HepG2 (cell line): ENCODE data around the gene PLBD2. TPM values are rescaled to one million over a fixed set of nuclear protein-coding genes. Genes with fewer than 3 reads are reported as not detected.
A peak's percentile ranks its signal among the peaks of the same experiment; 100 is the strongest.

Source experiments
- ARID5B ChIP-seq: IDR thresholded peaks from 2 replicates; pipeline ENCODE4 v1.4.0; 2020; ENCODE audit warnings: mild to moderate bottlenecking, missing genetic modification reagents
- ATF6 ChIP-seq: sonication (generic); formaldehyde crosslinking; conservative IDR thresholded peaks from 2 replicates; pipeline ENCODE4 v1.4.0; 2020; ENCODE audit warnings: missing genetic modification reagents
- CEBPB ChIP-seq: IDR thresholded peaks from 2 replicates; pipeline ENCODE4 v1.6.1; 2011; ENCODE audit warnings: low read depth, low read length, improper control_type of control experiment, borderline replicate concordance
- CHCHD3 ChIP-seq: sonication (generic); formaldehyde crosslinking; IDR thresholded peaks from 2 replicates; pipeline ENCODE4 v1.8.0; 2022; ENCODE audit warnings: mild to moderate bottlenecking, missing genetic modification reagents, moderate library complexity
- E2F5 ChIP-seq: sonication (generic); formaldehyde crosslinking; conservative IDR thresholded peaks from 2 replicates; pipeline ENCODE4 v1.4.0; 2020; ENCODE audit warnings: missing genetic modification reagents
- HOXA3 ChIP-seq: sonication (generic); formaldehyde crosslinking; IDR thresholded peaks from 2 replicates; pipeline ENCODE4 v1.5.0; 2020; ENCODE audit warnings: missing genetic modification reagents
- KLF12 ChIP-seq: sonication (generic); formaldehyde crosslinking; IDR thresholded peaks from 2 replicates; pipeline ENCODE4 v1.4.0; 2020; ENCODE audit warnings: missing genetic modification reagents, borderline replicate concordance
- KLF16 ChIP-seq, 2 experiments: sonication (generic) in 1 of 2; formaldehyde crosslinking in 1 of 2; IDR thresholded peaks; 2 replicates each; pipeline versions ENCODE4 v1.6.1 to v1.8.0; 2016 to 2023; ENCODE audit warnings: missing genetic modification reagents in 2 of 2, missing compliant biosample characterization in 1 of 2
- MAX ChIP-seq: IDR thresholded peaks from 2 replicates; pipeline ENCODE4 v1.6.1; 2012; ENCODE audit warnings: inconsistent platforms
- MIER2 ChIP-seq: IDR thresholded peaks from 2 replicates; pipeline ENCODE4 v1.6.1; 2016; ENCODE audit warnings: missing biosample characterization, missing genetic modification reagents
- PATZ1 ChIP-seq: sonication (generic); formaldehyde crosslinking; IDR thresholded peaks from 2 replicates; pipeline ENCODE4 v1.4.0; 2020; ENCODE audit warnings: missing genetic modification reagents
- SETDB1 ChIP-seq: sonication (generic); formaldehyde crosslinking; IDR thresholded peaks from 2 replicates; pipeline ENCODE4 v1.5.1; 2020; ENCODE audit warnings: missing genetic modification reagents, mild to moderate bottlenecking, borderline replicate concordance
- SNAPC5 ChIP-seq: sonication (generic); formaldehyde crosslinking; IDR thresholded peaks from 2 replicates; pipeline ENCODE4 v1.8.1; 2023; ENCODE audit warnings: mild to moderate bottlenecking, missing genetic modification reagents, borderline replicate concordance
- TMF1 ChIP-seq: sonication (generic); formaldehyde crosslinking; IDR thresholded peaks from 2 replicates; pipeline ENCODE4 v1.8.1; 2022; ENCODE audit warnings: low read depth, missing genetic modification reagents
- TP53 ChIP-seq: sonication (generic); formaldehyde crosslinking; conservative IDR thresholded peaks from 2 replicates; pipeline ENCODE4 v1.4.0; 2020; ENCODE audit warnings: missing genetic modification reagents
- ZFP1 ChIP-seq: IDR thresholded peaks from 2 replicates; pipeline ENCODE4 v1.6.1; 2016
- ZNF691 ChIP-seq: sonication (generic); formaldehyde crosslinking; IDR thresholded peaks from 2 replicates; pipeline ENCODE4 v1.4.0; 2020; ENCODE audit warnings: missing genetic modification reagents, low read depth, mild to moderate bottlenecking, borderline replicate concordance
- ZNF772 ChIP-seq: sonication (generic); formaldehyde crosslinking; IDR thresholded peaks from 2 replicates; pipeline ENCODE4 v1.5.0; 2020; ENCODE audit warnings: mild to moderate bottlenecking, missing genetic modification reagents
- ZSCAN12 ChIP-seq: sonication (generic); formaldehyde crosslinking; IDR thresholded peaks from 2 replicates; pipeline ENCODE4 v1.9.0; 2021; ENCODE audit warnings: mild to moderate bottlenecking, missing genetic modification reagents
- polyA plus RNA-seq, 8 experiments: library from polyadenylated mRNA; depleted of rRNA in 3 of 8; stranded (reverse) in 7 of 8; unstranded in 1 of 8; fragments of >200 nt; fragmentation: Illumina TruSeq in 4 of 8; extraction: Trizol in 4 of 8; gene quantifications; 2 replicates each; pipeline versions ENCODE4 v1.2.1 to v1.2.3, GENCODE V29; 2011 to 2016; ENCODE audit warnings: low read depth in 4 of 8, missing spikeins in 1 of 8, mixed read lengths in 1 of 8; ENCODE audit not compliant: insufficient read depth in 1 of 8
- total RNA-seq, 5 experiments: library from RNA; depleted of rRNA; stranded (reverse); fragments of >200 nt; fragmentation: Illumina TruSeq; extraction: Trizol; gene quantifications; 2 replicates each; pipeline ENCODE4 v1.2.3, GENCODE V29; 2016; ENCODE audit warnings: low read depth in 1 of 5

Gene PLBD2
- total and polyA plus RNA-seq, 2 of the 13 experiments (the other 11 are each of a cell fraction or from before 2014, with no cell fraction given): 6.7 to 8.5 TPM

- TF ChIP-seq SNAPC5 (CRISPR knock-in tag) (no peak), KLF12 (CRISPR knock-in tag) (peak; percentile 81), KLF16 (CRISPR knock-in tag; IDR thresholded peaks at IDR 0.05) (peak in 1 of 2 experiments; percentile 79; a peak in 2 of 4 replicates), ARID5B (CRISPR knock-in tag) (peak; percentile 47), CEBPB (no peak), ZNF772 (CRISPR knock-in tag) (no peak; the same call in 1 of the 2 replicates), ZSCAN12 (no peak), HOXA3 (0 out of 2 replicates have a peak, but pooled peaks have one; percentile 24), MIER2 (CRISPR knock-in tag) (no peak; the same call in 1 of the 2 replicates), TMF1 (no peak; the same call in 1 of the 2 replicates), E2F5 (CRISPR knock-in tag) (0 out of 2 replicates have a peak, but pooled peaks have one; percentile 23), MAX (peak; percentile 86), ATF6 (no peak), SETDB1 (CRISPR knock-in tag) (no peak), ZFP1 (CRISPR knock-in tag) (no peak), CHCHD3 (no peak), ZNF691 (CRISPR knock-in tag) (peak; percentile 47; the same call in 1 of the 2 replicates), PATZ1 (CRISPR knock-in tag) (peak; percentile 39; the same call in 1 of the 2 replicates), TP53 (CRISPR knock-in tag) (no peak)
These were observed 23.4 kb upstream of the PLBD2 start, which contains the start of gene SLC8B1 (continued) for GRCh38 chr12:113334786-113335539.
